GM10248 (cell line): Measurements from ENCODE around the gene GJB5.
"Not testable (repeated sequence)": the region's sequence is repeated elsewhere in the genome, so short reads cannot be mapped to it uniquely, and the experiment has no call there.

Experiments used
- CTCF ChIA-PET: fragments of 300-600 bp; sonication (Branson Sonifier 250); formaldehyde crosslinking; extraction: SDS; loops from one replicate; lab custom pipeline; 2021; ENCODE audit warnings: antibody characterized with exemption; lab: Yijun Ruan, JAX
- POLR2A ChIA-PET: fragments of 350-650 bp; sonication (Branson Sonifier 250); formaldehyde crosslinking; extraction: SDS; loops from one replicate; lab custom pipeline; 2020; ENCODE audit warnings: antibody characterized with exemption; lab: Yijun Ruan, JAX
- DNase-seq: peaks from one replicate; pipeline ENCODE4 v3.0.0; 2012; ENCODE audit errors: extremely low spot score
- CTCF ChIP-seq: IDR thresholded peaks from 2 replicates; pipeline ENCODE4 v1.5.1; 2012; ENCODE audit warnings: mild to moderate bottlenecking, low read depth; ENCODE audit errors: extremely low read depth, missing control alignments, control extremely low read depth

GJB5 gene

GRCh38 chr1:34726861-34727260, 28.0 kb upstream of the GJB5 start:
- no peak for DNase-seq
- ChIA-PET CTCF (interaction anchor here (4.4 kb wide), 1 partner anchor 16 kb away, joined by 31 read pairs; no protein-coding TSS in a partner anchor), POLR2A (no interaction called here)
- no peak for TF ChIP-seq CTCF

- no peak for TF ChIP-seq CTCF
- ChIA-PET POLR2A (no interaction called here), CTCF (no interaction called here)
Observed at GRCh38 chr1:34730485-34730884, 24.4 kb upstream of the GJB5 start.

GRCh38 chr1:34732831-34733230, 22.0 kb upstream of the GJB5 start:
- POLR2A ChIA-PET, DNase-seq: not testable (repeated sequence)
- CTCF ChIA-PET, result interaction anchor here (0.8 to 1.3 kb wide), 2 partner anchors 10 to 11 kb away, joined by 3 to 4 read pairs; no protein-coding TSS in a partner anchor

More at GRCh38 chr1:34730485-34730884, 24.4 kb upstream of the GJB5 start:
- no peak for DNase-seq

GRCh38 chr1:34736692-34737091, 18.2 kb upstream of the GJB5 start:
- DNase-seq, result no peak
- POLR2A ChIA-PET, result no interaction called here
- CTCF ChIA-PET, result no interaction called here
- no peak for TF ChIP-seq CTCF

- POLR2A ChIA-PET, CTCF ChIA-PET, DNase-seq: not testable (repeated sequence)
Observed at GRCh38 chr1:34737236-34737635, 17.6 kb upstream of the GJB5 start.

- no peak for DNase-seq
- ChIA-PET CTCF (interaction anchor here (1.2 to 1.4 kb wide), 2 partner anchors 14 to 1106 kb away, joined by 3 to 4 read pairs; no protein-coding TSS in a partner anchor), POLR2A (no interaction called here)
- TF ChIP-seq CTCF, result no peak
Observed at GRCh38 chr1:34739613-34740012, 15.2 kb upstream of the GJB5 start.

GRCh38 chr1:34740161-34740868, 14.5 kb upstream of the GJB5 start:
- POLR2A ChIA-PET, result no interaction called here
- DNase-seq, result no peak
- no peak for TF ChIP-seq CTCF
- CTCF ChIA-PET, result interaction anchor here (1.4 to 3.3 kb wide), 2 partner anchors 17 to 1107 kb away, joined by 4 to 13 read pairs; no protein-coding TSS in a partner anchor
